Measurements from ENCODE around the gene ZFAND6.

The ZFAND6 gene

GRCh38 chr15:80071652-80072051 is 12.2 kb downstream of the ZFAND6 start:
- CTCF ChIA-PET, result interaction anchor here (1.0 kb wide), 1 partner anchor 79 kb away, joined by 3 read pairs; no protein-coding TSS in a partner anchor
- DNase-seq (ENCODE audit: extremely low spot score), result no peak
- POLR2A ChIA-PET, result interaction anchor here (2.3 kb wide), 1 partner anchor 12 kb away, joined by 7 read pairs; the partner anchor contains the start of gene ZFAND6
- TF ChIP-seq CTBP1 (IDR thresholded peaks at IDR 0.05; ENCODE audit: borderline replicate concordance) (no peak), PKNOX1 (IDR thresholded peaks at IDR 0.05) (no peak), NFRKB (IDR thresholded peaks at IDR 0.05) (no peak), ARNT (IDR thresholded peaks at IDR 0.05) (no peak), LEF1 (IDR thresholded peaks at IDR 0.05; ENCODE audit: borderline replicate concordance) (no peak), TARDBP (IDR thresholded peaks at IDR 0.05) (no peak), FOXK2 (IDR thresholded peaks at IDR 0.05) (no peak), L3MBTL2 (conservative IDR thresholded peaks at IDR 0.05) (no peak)

DNA sequence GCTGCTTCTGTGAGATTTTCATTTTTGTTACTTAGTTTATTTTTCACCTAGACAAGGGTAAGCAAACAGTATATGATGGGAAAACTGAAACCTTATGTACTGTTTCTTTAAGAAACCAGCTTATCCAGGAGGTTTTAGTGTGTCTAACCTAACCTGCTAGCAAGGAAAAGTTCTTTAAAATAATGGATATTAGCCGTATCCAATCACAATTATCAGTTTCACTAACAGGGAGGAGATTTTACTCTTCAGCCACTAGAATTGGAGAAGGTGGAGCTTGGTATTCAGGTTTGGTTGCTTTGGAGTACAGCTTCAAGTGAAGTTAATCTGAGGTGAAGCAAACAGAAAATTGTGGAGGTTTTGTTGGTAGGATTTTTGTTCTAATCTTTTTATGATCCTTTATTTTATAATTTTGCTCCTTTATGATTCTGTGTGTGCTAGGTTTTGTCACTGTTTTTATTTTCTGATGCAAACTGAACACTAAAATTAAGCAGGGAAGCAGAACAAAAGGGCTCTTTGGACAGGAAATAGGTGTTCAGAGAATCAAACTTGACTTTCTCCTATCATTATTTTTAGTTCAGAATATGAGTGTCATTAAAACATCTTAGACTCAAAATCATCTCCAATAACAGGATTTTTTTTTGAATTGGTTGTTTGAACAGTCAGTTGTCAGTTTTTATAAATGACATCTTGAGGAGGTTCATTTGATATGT is 13.0 kb downstream of the ZFAND6 start:
- TF ChIP-seq FOXA1 (IDR thresholded peaks at IDR 0.05) (no peak), NFRKB (IDR thresholded peaks at IDR 0.05) (no peak), L3MBTL2 (conservative IDR thresholded peaks at IDR 0.05) (no peak), PKNOX1 (IDR thresholded peaks at IDR 0.05) (peak; percentile 96), FOXM1 (IDR thresholded peaks at IDR 0.05; ENCODE audit: borderline replicate concordance) (peak; percentile 38; the same call in 1 of the 2 replicates), BHLHE40 (IDR thresholded peaks at IDR 0.05; ENCODE audit: borderline replicate concordance) (no peak), ELF4 (IDR thresholded peaks at IDR 0.05) (no peak), HDGF (IDR thresholded peaks at IDR 0.05; ENCODE audit: borderline replicate concordance) (no peak), ZNF384 (IDR thresholded peaks at IDR 0.05) (no peak), FOXK2 (IDR thresholded peaks at IDR 0.05) (no peak), LEF1 (IDR thresholded peaks at IDR 0.05; ENCODE audit: borderline replicate concordance) (no peak), CTBP1 (IDR thresholded peaks at IDR 0.05; ENCODE audit: borderline replicate concordance) (no peak), SP1 (IDR thresholded peaks at IDR 0.05) (no peak), TARDBP (IDR thresholded peaks at IDR 0.05) (no peak), SUZ12 (IDR thresholded peaks at IDR 0.05) (no peak)
- CTCF ChIA-PET, result interaction anchor here (0.8 to 1.0 kb wide), 2 partner anchors 80 to 330 kb away, joined by 3 read pairs; no protein-coding TSS in a partner anchor
- DNase-seq (ENCODE audit: extremely low spot score), result peak; percentile 68
- POLR2A ChIA-PET, result interaction anchor here (0.7 to 2.3 kb wide), 2 partner anchors 13 to 101 kb away, joined by 3 to 7 read pairs; partner anchors contain the start of gene ZFAND6

DNA sequence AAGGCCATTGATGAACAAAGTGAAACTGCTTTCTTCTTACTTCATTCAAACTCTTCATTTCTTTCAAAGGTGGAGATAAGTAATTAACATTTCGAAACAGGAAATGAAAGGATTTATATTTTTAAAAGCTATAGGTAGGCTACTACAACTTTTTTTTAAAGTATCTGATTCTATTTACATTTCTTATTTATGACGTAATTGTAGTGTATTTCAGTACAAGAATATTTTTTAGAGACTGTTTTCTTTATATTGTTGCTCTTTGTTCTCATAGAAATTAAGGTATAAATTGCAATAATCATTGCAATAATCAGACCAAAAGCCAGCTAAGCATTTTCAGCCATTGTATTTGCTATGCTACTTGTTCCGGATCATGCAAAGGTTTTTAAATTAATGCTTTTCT is 13.7 kb downstream of the ZFAND6 start:
- no peak for DNase-seq (ENCODE audit: extremely low spot score)
- ChIA-PET POLR2A (interaction anchor here (0.6 to 2.3 kb wide), 2 partner anchors 14 to 39 kb away, joined by 3 to 7 read pairs; partner anchors contain the start of gene ZFAND6), CTCF (no interaction called here)
- no peak for TF ChIP-seq ELF4 (IDR thresholded peaks at IDR 0.05)
- TF ChIP-seq NFRKB (IDR thresholded peaks at IDR 0.05), result no peak
- no peak for TF ChIP-seq FOXA1 (IDR thresholded peaks at IDR 0.05)
- TF ChIP-seq FOXK2 (IDR thresholded peaks at IDR 0.05), result no peak
- no peak for TF ChIP-seq L3MBTL2 (conservative IDR thresholded peaks at IDR 0.05)
- TF ChIP-seq FOXM1 (IDR thresholded peaks at IDR 0.05; ENCODE audit: borderline replicate concordance), result no peak
- no peak for TF ChIP-seq SP1 (IDR thresholded peaks at IDR 0.05)
- TF ChIP-seq ZNF384 (IDR thresholded peaks at IDR 0.05), result no peak

DNA sequence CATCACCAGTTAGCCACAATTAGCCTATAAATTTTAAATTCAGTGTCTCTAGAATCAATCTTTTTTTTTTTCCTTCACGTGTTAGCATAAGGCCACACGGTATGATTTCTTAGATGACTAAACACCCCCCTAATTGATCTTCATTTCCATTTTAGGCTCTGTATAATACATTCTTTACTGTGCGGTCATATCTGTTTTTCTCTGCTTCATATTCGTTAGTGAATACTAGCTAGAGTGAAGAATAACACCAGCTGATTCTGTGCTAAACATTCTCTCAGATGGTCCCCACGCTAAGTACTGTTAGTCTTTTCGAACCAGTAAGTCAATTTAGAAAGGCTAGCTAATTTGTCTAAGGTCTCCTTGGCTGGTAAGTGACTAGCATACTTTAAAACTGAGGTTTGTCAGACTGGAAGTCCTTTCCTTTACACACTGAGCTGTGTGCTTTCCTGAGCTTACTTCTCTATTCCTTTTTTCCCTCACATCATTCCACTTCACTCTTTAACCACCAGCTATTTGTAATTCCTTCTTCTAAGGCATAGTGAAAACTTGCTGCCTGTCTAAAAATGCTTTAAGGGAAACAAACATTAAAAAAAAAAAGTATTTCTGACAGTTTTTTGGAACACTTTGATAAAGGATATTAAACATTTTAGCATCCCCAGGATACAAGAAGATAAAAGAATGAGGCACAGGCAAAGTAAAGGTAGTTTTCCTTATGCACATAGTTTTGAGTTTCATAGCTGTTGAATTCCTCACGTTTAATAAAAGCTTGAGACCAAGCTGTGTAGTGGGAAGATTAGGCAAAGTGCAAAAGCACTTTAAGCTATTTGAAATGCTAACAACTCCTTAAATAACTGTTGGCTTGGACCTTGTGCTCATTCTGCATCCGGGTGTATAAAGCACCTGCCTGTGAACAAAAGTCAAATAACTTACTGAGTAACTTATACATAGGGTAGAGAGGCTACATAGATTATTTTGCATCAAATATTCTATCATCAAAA is 17.1 kb downstream of the ZFAND6 start:
- no peak for TF ChIP-seq BHLHE40 (IDR thresholded peaks at IDR 0.05; ENCODE audit: borderline replicate concordance)
- TF ChIP-seq CTBP1 (IDR thresholded peaks at IDR 0.05; ENCODE audit: borderline replicate concordance), result no peak
- no peak for TF ChIP-seq TARDBP (IDR thresholded peaks at IDR 0.05)
- no peak for DNase-seq (ENCODE audit: extremely low spot score)
- CTCF ChIA-PET, result interaction anchor here (0.6 to 1.2 kb wide), 2 partner anchors 12 to 1768 kb away, joined by 7 read pairs; no protein-coding TSS in a partner anchor
- POLR2A ChIA-PET, result no interaction called here

DNA sequence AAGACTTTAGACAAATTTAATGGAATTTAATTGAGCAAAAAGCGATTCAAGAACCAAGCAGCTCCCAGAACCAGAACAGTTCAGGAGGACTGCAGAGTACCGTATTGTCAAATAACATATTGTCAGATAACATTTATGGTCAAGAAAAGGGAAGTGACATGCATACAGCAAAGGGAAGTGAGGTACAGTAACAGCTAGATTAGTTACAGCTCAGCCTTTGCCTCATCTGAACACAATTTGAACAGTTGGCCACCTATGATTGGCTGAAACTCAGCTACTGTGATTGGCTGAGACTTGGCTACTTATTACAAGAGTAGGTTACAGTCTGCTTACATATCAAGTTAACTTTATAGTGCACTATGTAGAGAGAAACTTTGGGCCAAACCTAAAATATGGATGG is 21.9 kb downstream of the ZFAND6 start:
- POLR2A ChIA-PET, result no interaction called here
- CTCF ChIA-PET, result interaction anchor here (1.1 kb wide), 1 partner anchor 10 kb away, joined by 3 read pairs; no protein-coding TSS in a partner anchor
- TF ChIP-seq FOXM1 (IDR thresholded peaks at IDR 0.05; ENCODE audit: borderline replicate concordance) (no peak), LEF1 (IDR thresholded peaks at IDR 0.05; ENCODE audit: borderline replicate concordance) (no peak), CTBP1 (IDR thresholded peaks at IDR 0.05; ENCODE audit: borderline replicate concordance) (no peak), PKNOX1 (IDR thresholded peaks at IDR 0.05) (no peak), HDGF (IDR thresholded peaks at IDR 0.05; ENCODE audit: borderline replicate concordance) (no peak), NFRKB (IDR thresholded peaks at IDR 0.05) (no peak), SUZ12 (IDR thresholded peaks at IDR 0.05) (no peak), L3MBTL2 (conservative IDR thresholded peaks at IDR 0.05) (no peak)
- no peak for DNase-seq (ENCODE audit: extremely low spot score)

Measured in HEK293T (cell line).